ENCODE results near the gene ARG1.
A peak's percentile ranks its signal among the peaks of the same experiment; 100 is the strongest.
"Not testable (repeated sequence)": the region's sequence is repeated elsewhere in the genome, so short reads cannot be mapped to it uniquely, and the experiment has no call there.

Gene ARG1

GRCh38 chr6:131572686-131573415 lies at the start of gene ARG1:
Gene ARG1, plus strand, starts transcription at chr6:131573226. Its CDS starts 57 bp downstream, at chr6:131573283.
- DNase-seq (ENCODE audit: low read depth), result no peak

GRCh38 chr6:131523988-131524673 lies 48.9 kb upstream of the ARG1 start:
- DNase-seq (ENCODE audit: low read depth), result no peak

- no peak for DNase-seq (ENCODE audit: low read depth)
These were observed 48.2 kb upstream of the ARG1 start for GRCh38 chr6:131524695-131525336.

- not testable (repeated sequence) for DNase-seq (ENCODE audit: low read depth)
These were observed 42.1 kb upstream of the ARG1 start for GRCh38 chr6:131530936-131531335.

GRCh38 chr6:131531681-131532080 lies 41.3 kb upstream of the ARG1 start:
- not testable (repeated sequence) for DNase-seq (ENCODE audit: low read depth)

GRCh38 chr6:131532580-131533039 lies 40.4 kb upstream of the ARG1 start:
- peak; percentile 44 for DNase-seq (ENCODE audit: low read depth)

GRCh38 chr6:131538615-131539014 lies 34.4 kb upstream of the ARG1 start:
- DNase-seq (ENCODE audit: low read depth), result not testable (repeated sequence)

GRCh38 chr6:131545317-131545716 lies 27.7 kb upstream of the ARG1 start:
- DNase-seq (ENCODE audit: low read depth), result no peak

GRCh38 chr6:131547488-131547887 lies 25.5 kb upstream of the ARG1 start:
- DNase-seq (ENCODE audit: low read depth), result no peak

GRCh38 chr6:131548441-131548840 lies 24.6 kb upstream of the ARG1 start:
- no peak for DNase-seq (ENCODE audit: low read depth)

- DNase-seq (ENCODE audit: low read depth), result no peak
These were observed 23.2 kb upstream of the ARG1 start for GRCh38 chr6:131549811-131550210.

- DNase-seq (ENCODE audit: low read depth), result no peak
These were observed 21.1 kb upstream of the ARG1 start for GRCh38 chr6:131551902-131552301.

- no peak for DNase-seq (ENCODE audit: low read depth)
These were observed 20.5 kb upstream of the ARG1 start for GRCh38 chr6:131552572-131552971.

- DNase-seq (ENCODE audit: low read depth), result no peak
These were observed 17.0 kb upstream of the ARG1 start for GRCh38 chr6:131555992-131556391.

- DNase-seq (ENCODE audit: low read depth), result no peak
These were observed 14.1 kb upstream of the ARG1 start for GRCh38 chr6:131558922-131559321.

GRCh38 chr6:131561925-131562707 lies 10.9 kb upstream of the ARG1 start:
- DNase-seq (ENCODE audit: low read depth), result no peak

GRCh38 chr6:131565056-131565455 lies 8.0 kb upstream of the ARG1 start:
- DNase-seq (ENCODE audit: low read depth), result no peak

GRCh38 chr6:131568726-131569125 lies 4.3 kb upstream of the ARG1 start:
- no peak for DNase-seq (ENCODE audit: low read depth)

- no peak for DNase-seq (ENCODE audit: low read depth)
These were observed 1.1 kb downstream of the ARG1 start for GRCh38 chr6:131574133-131574532.

GRCh38 chr6:131574686-131575085 lies 1.7 kb downstream of the ARG1 start:
- no peak for DNase-seq (ENCODE audit: low read depth)

- no peak for DNase-seq (ENCODE audit: low read depth)
These were observed 2.9 kb downstream of the ARG1 start for GRCh38 chr6:131575834-131576478.

- DNase-seq (ENCODE audit: low read depth), result no peak
These were observed 8.5 kb downstream of the ARG1 start for GRCh38 chr6:131581523-131581922.
